Measurements from ENCODE around the gene CFAP20. TPM values are rescaled to one million over a fixed set of nuclear protein-coding genes. Genes with fewer than 3 reads are reported as not detected.

CFAP20 gene
- total RNA-seq, 1 donor from 2014 or later: 45.9 TPM

GRCh38 chr16:58121132-58121531 is 8.0 kb downstream of the CFAP20 start:
- Mint-ChIP-seq H3K9me3 (ENCODE audit: low read depth) (no peaks in the 10 kb centered on the region), H3K36me3 (ENCODE audit: insufficient read depth) (peaks cover 5% of the 10 kb centered on the region), H3K4me3 (ENCODE audit: low read depth) (no peak overlapping the region), H3K27me3 (no peaks in the 10 kb centered on the region), H3K27ac (no peak overlapping the region), H3K4me1 (ENCODE audit: low read depth) (peaks cover 44% of the 10 kb centered on the region)
- DNase-seq (ENCODE audit: low spot score, unreplicated experiment): no peak
- no peak for TF ChIP-seq CTCF (IDR thresholded peaks at IDR 0.05; ENCODE audit: unreplicated experiment)

GRCh38 chr16:58120234-58120633 is 8.9 kb downstream of the CFAP20 start:
- H3K4me3 Mint-ChIP-seq (ENCODE audit: low read depth): no peak overlapping the region
- TF ChIP-seq CTCF (IDR thresholded peaks at IDR 0.05; ENCODE audit: unreplicated experiment): no peak
- peaks cover 39% of the 10 kb centered on the region for H3K4me1 Mint-ChIP-seq (ENCODE audit: low read depth)
- no peaks in the 10 kb centered on the region for H3K27me3 Mint-ChIP-seq
- H3K27ac Mint-ChIP-seq: peak overlapping the region; percentile 26
- peaks cover 9% of the 10 kb centered on the region for H3K36me3 Mint-ChIP-seq (ENCODE audit: insufficient read depth)
- H3K9me3 Mint-ChIP-seq (ENCODE audit: low read depth): no peaks in the 10 kb centered on the region
- DNase-seq (ENCODE audit: low spot score, unreplicated experiment): no peak

GRCh38 chr16:58119509-58119845 is 9.7 kb downstream of the CFAP20 start:
- DNase-seq (ENCODE audit: low spot score, unreplicated experiment): no peak
- no peak overlapping the region for H3K27ac Mint-ChIP-seq
- H3K9me3 Mint-ChIP-seq (ENCODE audit: low read depth): no peaks in the 10 kb centered on the region
- TF ChIP-seq CTCF (IDR thresholded peaks at IDR 0.05; ENCODE audit: unreplicated experiment): no peak
- no peak overlapping the region for H3K4me3 Mint-ChIP-seq (ENCODE audit: low read depth)
- H3K4me1 Mint-ChIP-seq (ENCODE audit: low read depth): peaks cover 35% of the 10 kb centered on the region
- no peaks in the 10 kb centered on the region for H3K27me3 Mint-ChIP-seq
- peaks cover 11% of the 10 kb centered on the region for H3K36me3 Mint-ChIP-seq (ENCODE audit: insufficient read depth)

GRCh38 chr16:58118801-58119508 is 10.2 kb downstream of the CFAP20 start:
- no peak for DNase-seq (ENCODE audit: low spot score, unreplicated experiment)
- Mint-ChIP-seq H3K4me1 (ENCODE audit: low read depth) (peaks cover 33% of the 10 kb centered on the region), H3K9me3 (ENCODE audit: low read depth) (no peaks in the 10 kb centered on the region), H3K36me3 (ENCODE audit: insufficient read depth) (peaks cover 13% of the 10 kb centered on the region), H3K27me3 (no peaks in the 10 kb centered on the region), H3K4me3 (ENCODE audit: low read depth) (no peak overlapping the region), H3K27ac (peak overlapping the region; percentile 82)
- TF ChIP-seq CTCF (IDR thresholded peaks at IDR 0.05; ENCODE audit: unreplicated experiment): no peak

- TF ChIP-seq CTCF (IDR thresholded peaks at IDR 0.05; ENCODE audit: unreplicated experiment): no peak
- Mint-ChIP-seq H3K4me3 (ENCODE audit: low read depth) (no peak overlapping the region), H3K36me3 (ENCODE audit: insufficient read depth) (peaks cover 26% of the 10 kb centered on the region), H3K4me1 (ENCODE audit: low read depth) (peaks cover 23% of the 10 kb centered on the region), H3K9me3 (ENCODE audit: low read depth) (no peaks in the 10 kb centered on the region), H3K27me3 (no peaks in the 10 kb centered on the region), H3K27ac (no peak overlapping the region)
- no peak for DNase-seq (ENCODE audit: low spot score, unreplicated experiment)
These were observed 12.7 kb downstream of the CFAP20 start for GRCh38 chr16:58116529-58116928.

Measured in progenitor cell of endocrine pancreas (in vitro differentiated cells).